HCT116 (cell line): ENCODE results near the gene TSPAN3. TPM values are rescaled to one million over a fixed set of nuclear protein-coding genes. Genes with fewer than 3 reads are reported as not detected.

Experiments
- ATAC-seq: fragments of 200-7000 bp; cut with Tn5 transposase; 2 replicates; pipeline ENCODE4 v1.9.1; 2020; ENCODE audit warnings: mild to moderate bottlenecking, moderate library complexity
- BruUV-seq: library from RNA; stranded (reverse); fragments of 400-500 nt; replicated peaks from 2 replicates; lab custom pipeline; 2021; lab: Mats Ljungman, UMichigan
- CTCF ChIA-PET: fragments of 300-600 bp; sonication (Branson Sonifier 250); formaldehyde crosslinking; loops from one replicate; lab custom pipeline; 2021; ENCODE audit warnings: antibody characterized with exemption; lab: Charles Lee
- POLR2A ChIA-PET: fragments of 300-600, 350-600 bp; sonication (Branson Sonifier 250); formaldehyde crosslinking; loops from one replicate; lab custom pipeline; 2021; ENCODE audit warnings: antibody characterized with exemption; lab: Charles Lee
- RAD21 ChIA-PET, 2 experiments: fragments of 300-600 bp; sonication (Branson Sonifier 250); formaldehyde crosslinking; loops; one replicate each; lab custom pipeline; 2023; ENCODE audit warnings: low total read pairs in 2 of 2; ENCODE audit not compliant: uncharacterized antibody in 2 of 2, unreplicated experiment in 2 of 2, low non-redundant PET in 1 of 2; lab: Charles Lee
- DNase-seq: peaks from one replicate; pipeline ENCODE4 v3.0.0-alpha.2; 2010; ENCODE audit warnings: low read depth, low spot score
- H2AFZ ChIP-seq: fragments of 200-600 bp; shearing (Covaris generic), sonication (generic); 2 replicates; pipeline ENCODE4 v1.6.1; 2017; ENCODE audit warnings: low read depth, mixed run types, mixed read lengths, antibody characterized with exemption, low read length; ENCODE audit not compliant: poor library complexity, severe bottlenecking
- H3K27ac ChIP-seq: 2 replicates; pipeline ENCODE4 v1.5.1; 2012; ENCODE audit warnings: low read depth, low read length
- H3K27me3 ChIP-seq: fragments of 200-600 bp; sonication (generic); 2 replicates; pipeline ENCODE4 v1.6.1; 2016; ENCODE audit warnings: mixed run types, low read length, mixed read lengths; ENCODE audit not compliant: insufficient read depth
- H3K36me3 ChIP-seq, 2 experiments: fragments of 200-500 bp in 1 of 2; fragments of 200-600 bp in 1 of 2; sonication (Bioruptor generic) in 1 of 2; sonication (generic) in 1 of 2; 2 replicates each; pipeline versions ENCODE4 v1.5.1 to v1.6.1; 2014 to 2016; ENCODE audit warnings: low read length in 2 of 2, inconsistent platforms in 1 of 2, mixed read lengths in 1 of 2, mixed run types in 1 of 2; ENCODE audit not compliant: insufficient read depth in 2 of 2, control insufficient read depth in 1 of 2
- H3K4me1 ChIP-seq, 2 experiments: fragments of 200-600 bp in 1 of 2; sonication (generic) in 1 of 2; 2 replicates each; pipeline versions ENCODE4 v1.5.1 to v1.6.1; 2012 to 2017; ENCODE audit warnings: low read length in 2 of 2, inconsistent platforms in 1 of 2, mild to moderate bottlenecking in 1 of 2, mixed read lengths in 1 of 2, mixed run types in 1 of 2, moderate library complexity in 1 of 2; ENCODE audit not compliant: insufficient read depth in 2 of 2, control insufficient read depth in 1 of 2
- H3K4me2 ChIP-seq: fragments of 200-600 bp; sonication (generic); 2 replicates; pipeline ENCODE4 v1.6.1; 2017; ENCODE audit warnings: mixed run types, low read length, mixed read lengths
- H3K4me3 ChIP-seq, 2 experiments: fragments of 200-600 bp in 1 of 2; sonication (generic) in 1 of 2; replicated peaks in 1 of 2; 2 replicates each; pipeline ENCODE4 v1.5.1; 2011 to 2016; ENCODE audit warnings: low read length in 2 of 2, control low read depth in 1 of 2, low read depth in 1 of 2, mild to moderate bottlenecking in 1 of 2, mixed read lengths in 1 of 2, mixed run types in 1 of 2
- H3K79me2 ChIP-seq: fragments of 200-600 bp; sonication (generic); 2 replicates; pipeline ENCODE4 v1.6.1; 2017; ENCODE audit warnings: mild to moderate bottlenecking, mixed run types, low read length, moderate library complexity, mixed read lengths; ENCODE audit not compliant: insufficient read depth
- H3K9ac ChIP-seq: fragments of 200-600 bp; sonication (generic); 2 replicates; pipeline ENCODE4 v1.6.1; 2016; ENCODE audit warnings: low read length, mixed read lengths
- H3K9me2 ChIP-seq: fragments of 200-600 bp; sonication (generic), shearing (Covaris generic); 2 replicates; pipeline ENCODE4 v1.6.1; 2017; ENCODE audit warnings: mixed run types, mild to moderate bottlenecking, moderate library complexity; ENCODE audit not compliant: insufficient read depth
- H3K9me3 ChIP-seq, 2 experiments: fragments of 200-500 bp in 1 of 2; fragments of 200-600 bp in 1 of 2; sonication (Bioruptor generic) in 1 of 2; sonication (generic) in 1 of 2; 2 replicates each; pipeline ENCODE4 v1.6.1; 2014 to 2017; ENCODE audit warnings: low read length in 2 of 2, mixed read lengths in 2 of 2, inconsistent platforms in 1 of 2, low read depth in 1 of 2, mild to moderate bottlenecking in 1 of 2, mixed run types in 1 of 2, moderate library complexity in 1 of 2; ENCODE audit not compliant: control insufficient read depth in 1 of 2, insufficient read depth in 1 of 2
- H4K20me1 ChIP-seq: fragments of 200-600 bp; sonication (generic), shearing (Covaris generic); 2 replicates; pipeline ENCODE4 v1.6.1; 2017; ENCODE audit warnings: mixed run types, mild to moderate bottlenecking, moderate library complexity; ENCODE audit not compliant: insufficient read depth
- CTCF ChIP-seq, 3 experiments: fragments of 200-600 bp in 1 of 3; sonication (generic) in 1 of 3; IDR thresholded peaks in 2 of 3; conservative IDR thresholded peaks in 1 of 3; 2 replicates each; pipeline ENCODE4 v1.5.1; 2012 to 2017; ENCODE audit warnings: low read depth in 2 of 3, low read length in 2 of 3, antibody characterized with exemption in 1 of 3, borderline replicate concordance in 1 of 3, control low read depth in 1 of 3, mild to moderate bottlenecking in 1 of 3, mixed read lengths in 1 of 3, mixed run types in 1 of 3, moderate library complexity in 1 of 3; ENCODE audit not compliant: insufficient read depth in 1 of 3
- ELF1 ChIP-seq: IDR thresholded peaks from 2 replicates; pipeline ENCODE4 v1.6.1; 2012; ENCODE audit warnings: low read depth, borderline replicate concordance
- EZH2 ChIP-seq: fragments of 200-600 bp; sonication (generic); IDR thresholded peaks from 2 replicates; pipeline ENCODE4 v1.6.1; 2017; ENCODE audit warnings: antibody characterized with exemption, mixed run types
- EZH2phosphoT487 ChIP-seq: fragments of 200-600 bp; IDR thresholded peaks from 2 replicates; pipeline ENCODE4 v1.6.1; 2018; ENCODE audit warnings: antibody characterized with exemption, borderline replicate concordance
- FOSL1 ChIP-seq: IDR thresholded peaks from 2 replicates; pipeline ENCODE4 v1.6.1; 2012; ENCODE audit warnings: low read depth
- JUND ChIP-seq: IDR thresholded peaks from 2 replicates; pipeline ENCODE4 v1.6.1; 2012
- MAX ChIP-seq: IDR thresholded peaks from 2 replicates; pipeline ENCODE4 v1.6.1; 2012
- POLR2A ChIP-seq: IDR thresholded peaks from 2 replicates; pipeline ENCODE4 v1.7.0; 2011; ENCODE audit warnings: borderline replicate concordance; ENCODE audit not compliant: insufficient read depth, insufficient read length; ENCODE audit errors: extremely low read depth
- RAD21 ChIP-seq: IDR thresholded peaks from 2 replicates; pipeline ENCODE4 v1.6.1; 2012; ENCODE audit warnings: low read depth, mild to moderate bottlenecking
- SIN3A ChIP-seq: IDR thresholded peaks from 2 replicates; pipeline ENCODE4 v1.6.1; 2012; ENCODE audit warnings: low read depth
- SP1 ChIP-seq: IDR thresholded peaks from 2 replicates; pipeline ENCODE4 v1.6.1; 2012; ENCODE audit warnings: low read depth
- SRF ChIP-seq: IDR thresholded peaks from 2 replicates; pipeline ENCODE4 v1.6.1; 2012; ENCODE audit warnings: low read depth
- TCF7L2 ChIP-seq: IDR thresholded peaks from 2 replicates; pipeline ENCODE4 v1.7.0; 2011; ENCODE audit warnings: borderline replicate concordance, inconsistent platforms; ENCODE audit not compliant: insufficient read depth, insufficient read length; ENCODE audit errors: extremely low read depth
- ZNF274 ChIP-seq: fragments of 200-500 bp; sonication (Bioruptor generic); IDR thresholded peaks from 2 replicates; pipeline ENCODE4 v1.6.1; 2014; ENCODE audit warnings: mild to moderate bottlenecking, low read depth, low read length, inconsistent platforms
- intact Hi-C: fragments of 100-400 bp; cut with micrococcal nuclease; formaldehyde crosslinking; loops from 2 replicates; pipeline ENCODE4 v1.10.0; 2022
- total RNA-seq: library from RNA; stranded (reverse); gene quantifications from one replicate; pipeline ENCODE4 v1.2.1, GENCODE V29; 2021; ENCODE audit not compliant: unreplicated experiment
- TF ChIP-seq, protein P1 (sequence below): IDR thresholded peaks from 2 replicates; pipeline ENCODE4 v1.6.1; 2012; ENCODE audit warnings: low read depth
- TF ChIP-seq, protein P2 (sequence below): IDR thresholded peaks from 2 replicates; pipeline ENCODE4 v1.6.1; 2011; ENCODE audit warnings: mild to moderate bottlenecking, low read length, moderate library complexity; ENCODE audit not compliant: insufficient replicate concordance; ENCODE audit errors: extremely low read depth

Gene TSPAN3
- total RNA-seq, 1 experiment from 2014 or later, result 140 TPM

DNA sequence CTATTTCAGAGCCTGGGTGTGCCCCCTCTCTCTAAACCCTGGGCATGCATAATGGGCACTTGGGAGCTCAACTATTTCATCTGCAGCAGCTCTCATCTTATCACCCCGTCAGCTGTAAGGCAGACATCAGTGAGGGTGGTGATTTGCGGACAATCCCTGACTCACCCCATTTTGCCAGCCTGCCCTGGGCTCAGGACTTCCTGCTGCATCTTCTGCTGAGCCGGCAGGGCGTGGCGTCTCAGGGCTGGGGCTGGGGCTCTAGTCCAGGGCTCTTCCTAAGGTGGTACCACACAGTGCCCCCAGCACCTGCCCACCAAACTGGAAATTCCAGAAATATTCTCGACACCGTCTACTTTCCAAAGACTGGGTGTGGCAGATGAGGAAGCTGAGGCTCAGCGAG is 76.9 kb downstream of the TSPAN3 start:
- no peaks in the 10 kb centered on the region for H3K9me2 ChIP-seq
- no peak overlapping the region for H2AFZ ChIP-seq
- no peak overlapping the region for H3K27ac ChIP-seq
- no peaks in the 10 kb centered on the region for H3K9me3 ChIP-seq
- H3K36me3 ChIP-seq, result no peaks in the 10 kb centered on the region
- H3K4me2 ChIP-seq, result no peak overlapping the region
- H3K4me3 ChIP-seq, result no peak overlapping the region
- no peak for DNase-seq
- no peaks in the 10 kb centered on the region for H3K79me2 ChIP-seq
- ATAC-seq, result no peak
- intact Hi-C loops, result no loop called here
- TF ChIP-seq, protein P1, sequence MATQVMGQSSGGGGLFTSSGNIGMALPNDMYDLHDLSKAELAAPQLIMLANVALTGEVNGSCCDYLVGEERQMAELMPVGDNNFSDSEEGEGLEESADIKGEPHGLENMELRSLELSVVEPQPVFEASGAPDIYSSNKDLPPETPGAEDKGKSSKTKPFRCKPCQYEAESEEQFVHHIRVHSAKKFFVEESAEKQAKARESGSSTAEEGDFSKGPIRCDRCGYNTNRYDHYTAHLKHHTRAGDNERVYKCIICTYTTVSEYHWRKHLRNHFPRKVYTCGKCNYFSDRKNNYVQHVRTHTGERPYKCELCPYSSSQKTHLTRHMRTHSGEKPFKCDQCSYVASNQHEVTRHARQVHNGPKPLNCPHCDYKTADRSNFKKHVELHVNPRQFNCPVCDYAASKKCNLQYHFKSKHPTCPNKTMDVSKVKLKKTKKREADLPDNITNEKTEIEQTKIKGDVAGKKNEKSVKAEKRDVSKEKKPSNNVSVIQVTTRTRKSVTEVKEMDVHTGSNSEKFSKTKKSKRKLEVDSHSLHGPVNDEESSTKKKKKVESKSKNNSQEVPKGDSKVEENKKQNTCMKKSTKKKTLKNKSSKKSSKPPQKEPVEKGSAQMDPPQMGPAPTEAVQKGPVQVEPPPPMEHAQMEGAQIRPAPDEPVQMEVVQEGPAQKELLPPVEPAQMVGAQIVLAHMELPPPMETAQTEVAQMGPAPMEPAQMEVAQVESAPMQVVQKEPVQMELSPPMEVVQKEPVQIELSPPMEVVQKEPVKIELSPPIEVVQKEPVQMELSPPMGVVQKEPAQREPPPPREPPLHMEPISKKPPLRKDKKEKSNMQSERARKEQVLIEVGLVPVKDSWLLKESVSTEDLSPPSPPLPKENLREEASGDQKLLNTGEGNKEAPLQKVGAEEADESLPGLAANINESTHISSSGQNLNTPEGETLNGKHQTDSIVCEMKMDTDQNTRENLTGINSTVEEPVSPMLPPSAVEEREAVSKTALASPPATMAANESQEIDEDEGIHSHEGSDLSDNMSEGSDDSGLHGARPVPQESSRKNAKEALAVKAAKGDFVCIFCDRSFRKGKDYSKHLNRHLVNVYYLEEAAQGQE, result no peak
- TF ChIP-seq SIN3A (no peak), JUND (no peak), POLR2A (no peak), MAX (no peak), RAD21 (no peak), EZH2 (no peak), EZH2phosphoT487 (no peak), ZNF274 (no peak), FOSL1 (no peak), ELF1 (no peak), SRF (no peak), TCF7L2 (no peak), CTCF (IDR thresholded peaks at IDR 0.05 in 2 of 3, conservative IDR thresholded peaks at IDR 0.05 in 1 of 3; ENCODE audit: borderline replicate concordance in 1 of 3, insufficient read depth in 1 of 3, low read depth in 2 of 3, low read length in 2 of 3) (no peak), SP1 (no peak)
- TF ChIP-seq, protein P2, sequence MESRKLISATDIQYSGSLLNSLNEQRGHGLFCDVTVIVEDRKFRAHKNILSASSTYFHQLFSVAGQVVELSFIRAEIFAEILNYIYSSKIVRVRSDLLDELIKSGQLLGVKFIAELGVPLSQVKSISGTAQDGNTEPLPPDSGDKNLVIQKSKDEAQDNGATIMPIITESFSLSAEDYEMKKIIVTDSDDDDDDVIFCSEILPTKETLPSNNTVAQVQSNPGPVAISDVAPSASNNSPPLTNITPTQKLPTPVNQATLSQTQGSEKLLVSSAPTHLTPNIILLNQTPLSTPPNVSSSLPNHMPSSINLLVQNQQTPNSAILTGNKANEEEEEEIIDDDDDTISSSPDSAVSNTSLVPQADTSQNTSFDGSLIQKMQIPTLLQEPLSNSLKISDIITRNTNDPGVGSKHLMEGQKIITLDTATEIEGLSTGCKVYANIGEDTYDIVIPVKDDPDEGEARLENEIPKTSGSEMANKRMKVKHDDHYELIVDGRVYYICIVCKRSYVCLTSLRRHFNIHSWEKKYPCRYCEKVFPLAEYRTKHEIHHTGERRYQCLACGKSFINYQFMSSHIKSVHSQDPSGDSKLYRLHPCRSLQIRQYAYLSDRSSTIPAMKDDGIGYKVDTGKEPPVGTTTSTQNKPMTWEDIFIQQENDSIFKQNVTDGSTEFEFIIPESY, result no peak
- H4K20me1 ChIP-seq, result no peaks in the 10 kb centered on the region
- RAD21 ChIA-PET, result no interaction called here
- POLR2A ChIA-PET, result no interaction called here
- no peak overlapping the region for H3K9ac ChIP-seq
- no peaks in the 10 kb centered on the region for H3K4me1 ChIP-seq
- CTCF ChIA-PET, result no interaction called here
- BruUV-seq, result no TSS peak
- no peaks in the 10 kb centered on the region for H3K27me3 ChIP-seq
